ENCODE data around the gene IQCE.

DNA sequence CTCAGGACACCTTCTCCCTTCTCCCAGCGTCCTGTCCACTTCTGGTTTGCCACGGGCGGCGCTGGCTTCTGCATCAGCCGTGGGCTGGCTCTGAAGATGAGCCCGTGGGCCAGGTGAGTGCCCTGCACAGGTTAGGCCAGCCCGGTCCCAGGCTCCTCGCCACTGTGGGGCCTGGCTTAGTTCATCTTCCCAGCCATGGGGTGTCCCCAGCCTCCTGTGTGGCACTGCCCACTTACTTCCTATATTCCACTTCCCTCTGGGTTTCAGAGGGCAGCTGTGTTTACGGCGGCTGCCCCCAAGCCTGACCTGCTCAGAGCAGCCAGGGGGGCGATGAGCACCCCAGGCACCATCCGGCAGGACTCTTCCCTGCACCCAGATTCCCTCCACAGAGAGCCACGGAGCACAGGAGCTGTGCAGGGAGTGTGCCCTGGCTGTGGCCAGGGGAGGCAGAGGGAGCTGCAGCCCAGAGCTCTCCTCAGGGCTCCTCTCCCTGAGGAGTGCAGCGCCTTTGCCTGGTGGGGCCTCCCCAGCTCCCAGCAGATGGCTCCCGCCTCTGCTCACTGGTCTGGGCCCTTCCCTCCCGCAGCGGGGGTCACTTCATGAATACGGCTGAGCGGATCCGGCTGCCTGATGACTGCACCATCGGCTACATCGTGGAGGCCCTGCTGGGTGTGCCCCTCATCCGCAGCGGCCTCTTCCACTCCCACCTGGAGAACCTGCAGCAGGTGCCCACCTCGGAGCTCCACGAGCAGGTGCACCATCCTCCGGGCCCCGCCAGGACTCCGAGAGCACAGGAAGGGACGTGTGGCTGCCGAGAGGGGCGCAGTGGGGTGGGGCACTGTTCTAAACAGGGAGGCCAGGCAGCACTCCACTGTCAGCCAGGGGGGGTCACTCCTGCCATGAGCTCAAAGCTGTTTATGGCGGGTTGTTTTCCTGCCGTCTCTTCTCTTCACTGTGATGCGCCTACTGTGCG lies 32.8 kb upstream of the IQCE start:
- TF ChIP-seq, protein P1, sequence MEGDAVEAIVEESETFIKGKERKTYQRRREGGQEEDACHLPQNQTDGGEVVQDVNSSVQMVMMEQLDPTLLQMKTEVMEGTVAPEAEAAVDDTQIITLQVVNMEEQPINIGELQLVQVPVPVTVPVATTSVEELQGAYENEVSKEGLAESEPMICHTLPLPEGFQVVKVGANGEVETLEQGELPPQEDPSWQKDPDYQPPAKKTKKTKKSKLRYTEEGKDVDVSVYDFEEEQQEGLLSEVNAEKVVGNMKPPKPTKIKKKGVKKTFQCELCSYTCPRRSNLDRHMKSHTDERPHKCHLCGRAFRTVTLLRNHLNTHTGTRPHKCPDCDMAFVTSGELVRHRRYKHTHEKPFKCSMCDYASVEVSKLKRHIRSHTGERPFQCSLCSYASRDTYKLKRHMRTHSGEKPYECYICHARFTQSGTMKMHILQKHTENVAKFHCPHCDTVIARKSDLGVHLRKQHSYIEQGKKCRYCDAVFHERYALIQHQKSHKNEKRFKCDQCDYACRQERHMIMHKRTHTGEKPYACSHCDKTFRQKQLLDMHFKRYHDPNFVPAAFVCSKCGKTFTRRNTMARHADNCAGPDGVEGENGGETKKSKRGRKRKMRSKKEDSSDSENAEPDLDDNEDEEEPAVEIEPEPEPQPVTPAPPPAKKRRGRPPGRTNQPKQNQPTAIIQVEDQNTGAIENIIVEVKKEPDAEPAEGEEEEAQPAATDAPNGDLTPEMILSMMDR (IDR thresholded peaks at IDR 0.05 in 2 of 3, conservative IDR thresholded peaks at IDR 0.05 in 1 of 3; ENCODE audit: control insufficient read depth in 2 of 3, extremely low read depth in 1 of 3, insufficient read depth in 1 of 3, low read depth in 3 of 3, low read length in 3 of 3), result no peak
- TF ChIP-seq RAD51 (IDR thresholded peaks at IDR 0.05) (no peak), SPI1 (IDR thresholded peaks at IDR 0.05; ENCODE audit: borderline replicate concordance, insufficient read depth, low read depth, low read length) (no peak), MTA3 (IDR thresholded peaks at IDR 0.05; ENCODE audit: borderline replicate concordance, low read length) (no peak), RELA (IDR thresholded peaks at IDR 0.05; ENCODE audit: borderline replicate concordance, partially characterized antibody) (no peak)
- TF ChIP-seq, protein P2, sequence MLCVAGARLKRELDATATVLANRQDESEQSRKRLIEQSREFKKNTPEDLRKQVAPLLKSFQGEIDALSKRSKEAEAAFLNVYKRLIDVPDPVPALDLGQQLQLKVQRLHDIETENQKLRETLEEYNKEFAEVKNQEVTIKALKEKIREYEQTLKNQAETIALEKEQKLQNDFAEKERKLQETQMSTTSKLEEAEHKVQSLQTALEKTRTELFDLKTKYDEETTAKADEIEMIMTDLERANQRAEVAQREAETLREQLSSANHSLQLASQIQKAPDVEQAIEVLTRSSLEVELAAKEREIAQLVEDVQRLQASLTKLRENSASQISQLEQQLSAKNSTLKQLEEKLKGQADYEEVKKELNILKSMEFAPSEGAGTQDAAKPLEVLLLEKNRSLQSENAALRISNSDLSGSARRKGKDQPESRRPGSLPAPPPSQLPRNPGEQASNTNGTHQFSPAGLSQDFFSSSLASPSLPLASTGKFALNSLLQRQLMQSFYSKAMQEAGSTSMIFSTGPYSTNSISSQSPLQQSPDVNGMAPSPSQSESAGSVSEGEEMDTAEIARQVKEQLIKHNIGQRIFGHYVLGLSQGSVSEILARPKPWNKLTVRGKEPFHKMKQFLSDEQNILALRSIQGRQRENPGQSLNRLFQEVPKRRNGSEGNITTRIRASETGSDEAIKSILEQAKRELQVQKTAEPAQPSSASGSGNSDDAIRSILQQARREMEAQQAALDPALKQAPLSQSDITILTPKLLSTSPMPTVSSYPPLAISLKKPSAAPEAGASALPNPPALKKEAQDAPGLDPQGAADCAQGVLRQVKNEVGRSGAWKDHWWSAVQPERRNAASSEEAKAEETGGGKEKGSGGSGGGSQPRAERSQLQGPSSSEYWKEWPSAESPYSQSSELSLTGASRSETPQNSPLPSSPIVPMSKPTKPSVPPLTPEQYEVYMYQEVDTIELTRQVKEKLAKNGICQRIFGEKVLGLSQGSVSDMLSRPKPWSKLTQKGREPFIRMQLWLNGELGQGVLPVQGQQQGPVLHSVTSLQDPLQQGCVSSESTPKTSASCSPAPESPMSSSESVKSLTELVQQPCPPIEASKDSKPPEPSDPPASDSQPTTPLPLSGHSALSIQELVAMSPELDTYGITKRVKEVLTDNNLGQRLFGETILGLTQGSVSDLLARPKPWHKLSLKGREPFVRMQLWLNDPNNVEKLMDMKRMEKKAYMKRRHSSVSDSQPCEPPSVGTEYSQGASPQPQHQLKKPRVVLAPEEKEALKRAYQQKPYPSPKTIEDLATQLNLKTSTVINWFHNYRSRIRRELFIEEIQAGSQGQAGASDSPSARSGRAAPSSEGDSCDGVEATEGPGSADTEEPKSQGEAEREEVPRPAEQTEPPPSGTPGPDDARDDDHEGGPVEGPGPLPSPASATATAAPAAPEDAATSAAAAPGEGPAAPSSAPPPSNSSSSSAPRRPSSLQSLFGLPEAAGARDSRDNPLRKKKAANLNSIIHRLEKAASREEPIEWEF (IDR thresholded peaks at IDR 0.05; ENCODE audit: insufficient replicate concordance, low read depth, low read length), result no peak
